SK-N-MC (cell line): ENCODE measurements around the gene PPP1R26.

Experiments
- EZH2 ChIP-seq: fragments of 200-600 bp; sonication (generic); IDR thresholded peaks from one replicate; pipeline ENCODE4 v1.6.1; 2017; ENCODE audit warnings: antibody characterized with exemption
- FOXP2 ChIP-seq: optimal IDR thresholded peaks from 2 replicates; pipeline ENCODE3; 2011; ENCODE audit warnings: mild to moderate bottlenecking, moderate library complexity; ENCODE audit not compliant: insufficient read depth; ENCODE audit errors: extremely low read length, control extremely low read depth
- POLR2AphosphoS5 ChIP-seq: IDR thresholded peaks from 2 replicates; pipeline ENCODE4 v1.6.1; 2012; ENCODE audit warnings: mild to moderate bottlenecking, low read depth, low read length, borderline replicate concordance

DNA sequence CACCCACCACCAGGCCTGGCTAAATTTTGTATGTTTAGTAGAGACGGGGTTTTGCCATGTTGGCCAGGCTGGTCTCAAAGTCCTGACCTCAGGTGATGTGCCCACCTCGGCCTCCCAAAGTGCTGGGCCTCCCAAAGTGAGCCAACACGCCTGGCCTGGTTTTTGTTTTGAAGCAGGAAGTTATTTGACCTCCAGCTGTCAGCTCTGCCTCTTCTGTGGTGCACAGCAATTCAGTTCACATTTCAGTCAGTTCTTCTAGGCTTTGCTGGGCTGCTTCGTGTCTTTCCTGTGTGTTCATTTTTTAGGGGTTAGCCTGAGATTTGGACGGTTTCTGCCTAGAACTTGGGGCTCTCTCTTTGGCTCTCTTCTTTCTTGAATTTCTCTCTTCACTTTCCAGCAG is 50.6 kb downstream of the PPP1R26 start:
- TF ChIP-seq EZH2 (no peak), POLR2AphosphoS5 (no peak), FOXP2 (no peak)
